T-cell (primary cell): Measurements from ENCODE around the gene LARP4. TPM values are rescaled to one million over a fixed set of nuclear protein-coding genes. Genes with fewer than 3 reads are reported as not detected.
A peak's percentile ranks its signal among the peaks of the same experiment; 100 is the strongest.
"Not testable (repeated sequence)": the region's sequence is repeated elsewhere in the genome, so short reads cannot be mapped to it uniquely, and the experiment has no call there.

Experiments
- ATAC-seq, 4 experiments: fragments of 200-7000 bp in 3 of 4; fragments of 150-1000 bp in 1 of 4; cut with Tn5 transposase; replicated peaks in 1 of 4; 1 replicate in 3 of 4; 2 replicates in 1 of 4; pipeline ENCODE4 v1.10.0; 2021; ENCODE audit warnings: moderate library complexity in 3 of 4, mild to moderate bottlenecking in 2 of 4, moderate number of reproducible peaks in 1 of 4
- CTCF ChIA-PET, 2 donors: fragments of 300-600 bp; sonication (Branson Sonifier 250); formaldehyde crosslinking; loops; one replicate each; lab custom pipeline; 2022; ENCODE audit warnings: antibody characterized with exemption in 2 of 2; lab: Charles Lee
- POLR2A ChIA-PET, 2 donors: fragments of 300-600 bp; sonication (Branson Sonifier 250); formaldehyde crosslinking; loops; one replicate each; lab custom pipeline; 2022; ENCODE audit warnings: antibody characterized with exemption in 2 of 2; lab: Charles Lee
- DNase-seq, 35 experiments: peaks; one replicate each; pipeline versions ENCODE4 v3.0.0 to v3.0.0-alpha.2; 2013 to 2023
- H3K27ac ChIP-seq: one replicate; pipeline ENCODE4 v1.5.1; 2013; ENCODE audit warnings: low read length
- H3K27me3 ChIP-seq, 2 experiments: replicated peaks in 1 of 2; 1 replicate in 1 of 2; 2 replicates in 1 of 2; pipeline versions ENCODE4 v1.6.1 to v1.7.0; 2013; ENCODE audit warnings: low read length in 1 of 2, mixed read lengths in 1 of 2; ENCODE audit not compliant: control insufficient read depth in 2 of 2, insufficient read depth in 2 of 2; ENCODE audit errors: extremely low read depth in 1 of 2
- H3K36me3 ChIP-seq, 2 donors: 1 replicate in 1 of 2; 2 replicates in 1 of 2; pipeline versions ENCODE4 v1.6.1 to v1.7.0; 2013; ENCODE audit warnings: low read length in 1 of 2; ENCODE audit not compliant: control insufficient read depth in 2 of 2, insufficient read depth in 1 of 2; ENCODE audit errors: extremely low read depth in 1 of 2
- H3K4me1 ChIP-seq, 2 experiments: 1 replicate in 1 of 2; 2 replicates in 1 of 2; pipeline versions ENCODE4 v1.6.1 to v1.7.0; 2013; ENCODE audit warnings: low read length in 2 of 2, mixed read lengths in 1 of 2; ENCODE audit not compliant: insufficient read depth in 2 of 2, control insufficient read depth in 1 of 2; ENCODE audit errors: extremely low read depth in 1 of 2
- H3K4me3 ChIP-seq, 2 donors: 1 replicate in 1 of 2; 2 replicates in 1 of 2; pipeline versions ENCODE4 v1.5.1 to v1.7.0; 2013; ENCODE audit warnings: mild to moderate bottlenecking in 2 of 2, low read length in 1 of 2, moderate library complexity in 1 of 2; ENCODE audit not compliant: control insufficient read depth in 1 of 2; ENCODE audit errors: extremely low read depth in 1 of 2
- H3K9me3 ChIP-seq: 2 replicates; pipeline ENCODE4 v1.7.0; 2013
- H3K27ac Mint-ChIP-seq, 2 donors: one replicate each; pipeline ENCODE4 v1.8.0; 2020 to 2021; ENCODE audit warnings: mild to moderate bottlenecking in 2 of 2, mixed read lengths in 2 of 2
- H3K27me3 Mint-ChIP-seq, 2 donors: one replicate each; pipeline ENCODE4 v1.8.0; 2021 to 2022; ENCODE audit warnings: mixed read lengths in 2 of 2
- H3K36me3 Mint-ChIP-seq: one replicate; pipeline ENCODE4 v1.8.0; 2021; ENCODE audit warnings: mixed read lengths
- H3K4me1 Mint-ChIP-seq, 3 donors: one replicate each; pipeline ENCODE4 v1.8.0; 2020 to 2022; ENCODE audit warnings: mixed read lengths in 3 of 3, mild to moderate bottlenecking in 1 of 3
- H3K4me3 Mint-ChIP-seq, 3 donors: one replicate each; pipeline ENCODE4 v1.8.0; 2020 to 2022; ENCODE audit warnings: mild to moderate bottlenecking in 3 of 3, mixed read lengths in 3 of 3, moderate library complexity in 3 of 3
- H3K9me3 Mint-ChIP-seq, 3 donors: one replicate each; pipeline ENCODE4 v1.8.0; 2020 to 2022; ENCODE audit warnings: mixed read lengths in 3 of 3
- WGBS: methylation state at CpG from one replicate; pipeline ENCODE4 v1.1.5; 2013; ENCODE audit warnings: missing lambda C conversion rate; ENCODE audit not compliant: insufficient coverage; 5-methylcytosine and 5-hydroxymethylcytosine counted together
- total RNA-seq, 35 experiments: library from RNA in 6 of 35; stranded (reverse) in 6 of 35; fragments of 120-200 nt in 1 of 35; gene quantifications; one replicate each; pipeline versions ENCODE4 v1.2.1 to v1.2.4 and lab custom pipeline; 2013 to 2026

The LARP4 gene
- total RNA-seq, 5 donors from 2014 or later (not counting 1 experiment from before 2014, with no cell fraction given), result 22.2 to 38.8 (median 36.7) TPM

DNA sequence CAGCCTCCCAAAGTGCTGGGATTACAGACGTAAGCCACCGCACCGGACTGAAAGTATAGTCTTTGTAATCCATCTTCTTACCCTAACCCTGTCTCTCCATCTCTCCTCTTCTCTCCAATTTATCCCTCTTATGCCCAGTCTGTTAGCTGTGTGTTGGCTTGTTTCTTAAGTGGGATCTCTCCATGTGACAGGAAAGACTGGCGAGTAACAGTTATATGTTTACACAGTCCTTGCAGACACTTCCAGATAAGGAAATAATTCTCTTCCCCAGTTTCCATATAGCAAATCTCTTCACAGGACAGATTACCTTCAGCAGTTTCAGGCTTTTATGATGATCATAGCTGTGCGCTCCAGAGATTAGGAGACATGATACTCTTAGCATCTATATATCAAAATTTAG lies 88.1 kb downstream of the LARP4 start:
- ChIA-PET CTCF (no interaction called here), POLR2A (no interaction called here)
- no peak overlapping the region for H3K4me3 Mint-ChIP-seq

DNA sequence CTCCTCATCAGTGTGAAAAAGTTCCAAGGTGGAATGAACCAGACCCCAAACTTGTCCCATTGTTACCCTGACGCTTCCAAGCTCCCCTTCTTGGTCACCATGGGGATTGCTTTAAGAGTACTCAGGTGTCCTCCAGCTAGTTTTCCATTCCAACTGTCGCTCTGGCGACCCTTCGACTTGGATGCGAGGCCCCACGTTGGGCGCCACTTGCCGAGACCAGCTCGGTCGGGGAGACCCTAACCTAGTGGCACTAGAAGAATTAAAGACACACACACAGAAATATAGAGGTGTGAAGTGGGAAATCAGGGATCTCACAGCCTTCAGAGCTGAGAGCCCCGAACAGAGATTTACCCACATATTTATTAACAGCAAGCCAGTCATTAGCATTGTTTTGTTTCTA lies 97.4 kb downstream of the LARP4 start:
- 88% methylated on average over 1 of the region's 11 CpGs for WGBS
- not testable (repeated sequence) for H3K4me1 ChIP-seq, H3K27ac Mint-ChIP-seq

More for the DNA sequence above, 88.1 kb downstream of the LARP4 start:
- Histone ChIP-seq H3K27me3 (peaks cover 0 to 2% of the 10 kb centered on the region in 2 experiments), H3K4me3 (no peak overlapping the region), H3K36me3 (no peaks in the 10 kb centered on the region), H3K27ac (no peak overlapping the region), H3K4me1 (no peaks in the 10 kb centered on the region), H3K9me3 (no peaks in the 10 kb centered on the region)
- no peak overlapping the region for H3K27ac Mint-ChIP-seq
- ATAC-seq, result no peak
- H3K9me3 Mint-ChIP-seq, result peaks cover 5 to 16% (median 13%) of the 10 kb centered on the region in 3 donors
- no peaks in the 10 kb centered on the region for H3K4me1 Mint-ChIP-seq
- peaks cover 5% of the 10 kb centered on the region for H3K36me3 Mint-ChIP-seq
- H3K27me3 Mint-ChIP-seq, result no peaks in the 10 kb centered on the region
- no peak for DNase-seq
- whole genome bisulfite sequencing, result no CpG with 5 or more reads among the region's 5 CpGs

DNA sequence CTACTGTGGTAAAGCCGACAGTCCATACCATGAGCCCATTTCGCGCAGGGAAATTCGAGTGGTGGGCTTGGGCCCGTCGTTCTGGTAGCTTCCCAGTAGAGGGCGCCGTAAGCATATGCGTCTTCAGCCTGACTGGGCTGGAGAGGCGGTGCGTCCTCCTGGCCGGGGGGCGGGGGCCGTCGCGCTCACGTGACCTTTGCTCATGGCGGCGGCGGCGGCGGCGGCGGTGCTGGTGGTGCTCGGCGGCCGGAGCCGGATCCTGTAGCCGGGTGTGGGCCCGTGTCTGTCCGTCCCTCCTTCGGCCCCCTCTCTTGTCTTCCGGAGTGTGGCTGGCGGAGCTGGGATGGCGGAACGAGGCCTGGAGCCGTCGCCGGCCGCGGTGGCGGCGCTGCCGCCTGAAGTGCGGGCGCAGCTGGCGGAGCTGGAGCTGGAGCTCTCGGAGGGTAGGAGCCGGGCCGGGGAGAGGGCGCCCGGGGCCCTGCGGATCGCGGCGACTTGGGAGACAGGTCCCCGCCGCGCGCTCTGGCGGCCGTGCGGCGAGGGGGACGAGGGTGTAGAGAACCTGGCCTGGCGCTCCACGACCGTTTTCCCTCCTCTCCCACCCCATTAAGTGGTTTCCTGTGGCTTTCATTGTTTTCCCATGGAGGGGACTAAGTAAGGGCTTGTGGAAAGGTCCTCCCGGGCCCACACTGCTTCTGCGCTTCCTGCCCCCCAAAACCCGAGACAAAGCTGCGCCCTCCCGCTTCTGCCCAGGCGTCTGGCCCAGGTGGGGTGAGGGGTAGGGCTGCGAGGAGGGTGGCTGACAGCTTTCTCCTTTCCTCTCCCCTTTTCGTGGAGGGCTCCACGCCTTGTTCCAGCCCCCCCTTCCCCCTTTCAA lies 104.4 kb downstream of the LARP4 start, which contains the start of gene DIP2B:
TSS of gene DIP2B (plus strand) at position 188 of the 877 bp plus-strand sequence. CDS start at position 344, 156 bp downstream.
- no peaks in the 10 kb centered on the region for H3K36me3 ChIP-seq
- DNase-seq (peak; percentile 87 to 98 (median 95)), ATAC-seq (peak; percentile 88 to 93 (median 89))
- 0% methylated on average over 49 of the region's 77 CpGs for WGBS
- Mint-ChIP-seq H3K36me3 (no peaks in the 10 kb centered on the region), H3K27me3 (no peaks in the 10 kb centered on the region), H3K4me1 (peaks cover 50 to 52% (median 51%) of the 10 kb centered on the region in 3 donors), H3K4me3 (peak within 1 kb of the TSS; percentile 95 to 97 (median 96)), H3K27ac (peak within 1 kb of the TSS; percentile 90 to 91), H3K9me3 (no peaks in the 10 kb centered on the region)
- ChIA-PET CTCF (interaction anchor here (0.5 to 4.7 kb wide), 12 partner anchors 11 to 521 kb away, joined by 3 to 44 read pairs (median 4); partner anchors contain the start of gene SLC11A2 (in 1 of the 2)), POLR2A (no interaction called here)
- peaks cover 37 to 43% of the 10 kb centered on the region in 2 experiments for H3K4me1 ChIP-seq
- peak within 1 kb of the TSS; percentile 69 for H3K27ac ChIP-seq
- no peaks in the 10 kb centered on the region for H3K9me3 ChIP-seq
- H3K27me3 ChIP-seq, result no peaks in the 10 kb centered on the region
- H3K4me3 ChIP-seq, result peak within 1 kb of the TSS; percentile 71 to 93

More for the DNA sequence above, 97.4 kb downstream of the LARP4 start:
- H3K27ac ChIP-seq, POLR2A ChIA-PET, H3K9me3 ChIP-seq, ATAC-seq, H3K4me1 Mint-ChIP-seq, H3K4me3 ChIP-seq, H3K4me3 Mint-ChIP-seq, DNase-seq, H3K27me3 ChIP-seq, H3K36me3 ChIP-seq, H3K27me3 Mint-ChIP-seq: not testable (repeated sequence)
- Mint-ChIP-seq H3K36me3 (peaks cover 17% of the 10 kb centered on the region), H3K9me3 (peaks cover 5 to 47% (median 38%) of the 10 kb centered on the region in 3 donors)
- CTCF ChIA-PET, result interaction anchor here in 1 of 2 donors (0.7 kb wide), 1 partner anchor 47 kb away, joined by 3 read pairs; no protein-coding TSS in a partner anchor

DNA sequence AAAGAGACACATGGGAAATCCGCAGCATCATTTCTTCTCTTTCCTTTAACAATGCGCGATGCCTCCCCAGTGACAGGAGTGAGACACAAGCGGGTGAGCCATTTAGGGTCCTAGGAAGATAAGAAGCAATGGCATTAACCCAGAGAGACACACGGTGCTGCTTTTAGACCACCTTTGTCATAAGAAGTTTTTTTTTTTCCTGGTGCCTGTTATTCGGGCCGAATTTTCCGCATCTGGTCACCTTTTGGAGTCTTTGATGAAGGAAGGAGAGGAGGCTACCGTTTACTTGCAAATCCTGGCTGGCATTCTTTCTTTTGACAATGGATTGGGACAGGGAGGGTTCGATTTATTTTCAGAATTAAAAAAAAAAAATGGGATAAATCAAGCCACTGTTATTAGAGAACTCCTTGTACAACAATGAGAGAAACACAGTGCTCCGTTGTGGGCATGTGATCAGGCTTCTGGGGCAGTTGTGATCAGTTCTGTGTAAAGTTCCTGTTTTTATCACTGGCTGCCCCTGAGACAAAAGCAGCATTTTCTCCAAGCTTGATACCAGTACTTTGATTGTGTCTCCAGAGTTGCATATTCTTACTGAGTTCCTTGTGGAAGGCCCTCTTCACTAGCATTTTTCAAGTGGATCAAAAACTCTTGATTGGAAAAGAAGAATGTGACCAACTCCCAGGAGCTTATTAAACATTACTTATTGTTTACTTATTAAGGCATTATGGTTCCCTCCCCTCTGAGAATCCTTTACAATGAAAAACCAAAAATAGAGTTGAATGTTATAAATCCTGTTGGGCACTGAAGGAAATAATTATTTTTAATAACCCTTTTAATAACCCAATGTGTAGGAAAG lies 105.2 kb downstream of the LARP4 start:
- Histone ChIP-seq H3K36me3 (no peaks in the 10 kb centered on the region), H3K4me1 (peaks cover 42 to 45% of the 10 kb centered on the region in 2 experiments), H3K9me3 (no peaks in the 10 kb centered on the region), H3K27me3 (no peaks in the 10 kb centered on the region), H3K27ac (peak overlapping the region; percentile 37), H3K4me3 (peak overlapping the region; percentile 71 to 93)
- Mint-ChIP-seq H3K36me3 (no peaks in the 10 kb centered on the region), H3K27me3 (no peaks in the 10 kb centered on the region), H3K9me3 (no peaks in the 10 kb centered on the region), H3K27ac (peak overlapping the region; percentile 90 to 91), H3K4me3 (peak overlapping the region; percentile 95 to 97 (median 96)), H3K4me1 (peaks cover 54 to 59% (median 55%) of the 10 kb centered on the region in 3 donors)
- CTCF ChIA-PET, result interaction anchor here in 1 of 2 donors (1.2 to 4.7 kb wide), 3 partner anchors 33 to 259 kb away, joined by 4 to 44 read pairs (median 5); no protein-coding TSS in a partner anchor
- POLR2A ChIA-PET, result no interaction called here
- ATAC-seq (no peak), DNase-seq (peak in 1 of 35 experiments; percentile 4)
- WGBS, result 28% methylated on average over 3 of the region's 11 CpGs

DNA sequence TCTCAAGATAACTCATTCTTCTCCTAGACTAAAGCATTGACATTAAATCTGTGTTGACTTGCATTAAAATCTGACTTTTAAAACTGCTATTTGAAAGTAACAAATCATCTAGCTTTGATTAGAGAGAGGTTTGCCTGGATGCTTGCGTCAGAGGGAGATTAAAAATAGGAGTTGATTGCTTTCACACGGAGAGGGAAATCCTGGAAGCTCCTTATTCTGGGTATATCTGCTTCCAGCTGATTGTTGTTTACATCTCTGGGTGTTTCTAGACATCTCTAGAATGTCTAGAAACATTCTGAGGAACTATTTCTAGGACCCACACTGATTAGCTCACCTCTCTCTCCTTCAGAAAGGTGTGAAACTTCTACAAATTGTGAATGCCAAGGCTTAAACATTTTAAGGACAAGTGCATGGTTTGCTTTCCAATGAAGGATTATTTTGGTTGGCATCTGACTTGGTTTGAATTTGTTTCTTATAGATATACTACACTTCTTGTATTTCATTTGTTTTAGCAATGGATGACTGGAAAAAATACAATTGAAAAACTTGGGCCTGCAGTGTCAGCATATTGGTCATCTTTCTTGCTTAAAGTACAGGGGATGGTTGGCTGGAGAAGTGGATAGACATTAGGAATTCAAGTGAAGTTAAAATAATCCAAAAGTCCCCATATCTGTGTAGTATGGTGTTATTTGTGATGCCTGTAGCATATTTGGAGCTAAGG lies 106.2 kb downstream of the LARP4 start:
- ChIA-PET CTCF (interaction anchor here in 1 of 2 donors (0.6 to 4.7 kb wide), 5 partner anchors 43 to 865 kb away, joined by 3 to 44 read pairs (median 3); no protein-coding TSS in a partner anchor), POLR2A (interaction anchor here in 1 of 2 donors (0.6 kb wide), 2 partner anchors 11 to 48 kb away, joined by 3 to 4 read pairs; no protein-coding TSS in a partner anchor)
- no peaks in the 10 kb centered on the region for H3K27me3 Mint-ChIP-seq
- Histone ChIP-seq H3K27me3 (no peaks in the 10 kb centered on the region), H3K9me3 (no peaks in the 10 kb centered on the region), H3K36me3 (no peaks in the 10 kb centered on the region), H3K4me3 (no peak overlapping the region), H3K27ac (no peak overlapping the region), H3K4me1 (peaks cover 45 to 50% of the 10 kb centered on the region in 2 experiments)
- 67% methylated on average over 1 of the region's 2 CpGs for WGBS
- peaks cover 54 to 59% (median 57%) of the 10 kb centered on the region in 3 donors for H3K4me1 Mint-ChIP-seq
- no peaks in the 10 kb centered on the region for H3K36me3 Mint-ChIP-seq
- DNase-seq (no peak), ATAC-seq (no peak)
- peak overlapping the region; percentile 91 to 92 for H3K27ac Mint-ChIP-seq
- H3K4me3 Mint-ChIP-seq, result peak overlapping the region; percentile 95 to 97 (median 96)
- H3K9me3 Mint-ChIP-seq, result no peaks in the 10 kb centered on the region
